ENCODE data around the gene TM9SF3.

- TF ChIP-seq CTCF (conservative IDR thresholded peaks at IDR 0.05; ENCODE audit: low read depth in 2 of 2) = no peak
- no peak for TF ChIP-seq EZH2 (IDR thresholded peaks at IDR 0.05; ENCODE audit: low read depth, unreplicated experiment)
- no peak for TF ChIP-seq STAT1 (IDR thresholded peaks at IDR 0.05; ENCODE audit: unreplicated experiment)
- TF ChIP-seq POLR2AphosphoS5 (IDR thresholded peaks at IDR 0.05; ENCODE audit: low read depth) = no peak
- TF ChIP-seq EZH2phosphoT487 (IDR thresholded peaks at IDR 0.05; ENCODE audit: unreplicated experiment) = no peak
- no peak for TF ChIP-seq CREB1 (CRISPR knock-in tag; IDR thresholded peaks at IDR 0.05; ENCODE audit: low read depth)
- TF ChIP-seq ZNF114 (CRISPR knock-in tag; IDR thresholded peaks at IDR 0.05) = no peak
- TF ChIP-seq JUNB (IDR thresholded peaks at IDR 0.05; ENCODE audit: unreplicated experiment) = no peak
Observed at GRCh38 chr10:96584035-96584434, 2.8 kb downstream of the TM9SF3 start.

Data from GM23338 (cell line).